Stomach (tissue), 4 donors: ENCODE results near the gene TCEAL3.

Experiments used
- CTCF ChIP-seq, 7 experiments: fragments of 450-650 bp in 4 of 7; fragments of 200-600 bp in 3 of 7; sonication (generic) in 3 of 7; IDR thresholded peaks; one replicate each; pipeline ENCODE4 v1.5.1; 2016 to 2019; ENCODE audit warnings: antibody characterized with exemption in 7 of 7, control low read depth in 2 of 7, mild to moderate bottlenecking in 1 of 7
- EP300 ChIP-seq: sonication (generic); formaldehyde crosslinking; IDR thresholded peaks from one replicate; pipeline ENCODE4 v1.6.1; 2017; ENCODE audit warnings: antibody characterized with exemption

- no peak for TF ChIP-seq CTCF (IDR thresholded peaks at IDR 0.05)
- TF ChIP-seq EP300: no peak
Observed at GRCh38 chrX:103647630-103648029, 39.9 kb downstream of the TCEAL3 start.
